HG02970 (cell line): ENCODE results near the gene LGALS1.
"Not testable (repeated sequence)": the region's sequence is repeated elsewhere in the genome, so short reads cannot be mapped to it uniquely, and the experiment has no call there.

ENCODE experiments used
- ATAC-seq: cut with Tn5 transposase; IDR thresholded peaks from one replicate; pipeline ENCODE4 v1.9.1; 2021; ENCODE audit warnings: mild to moderate bottlenecking, moderate library complexity, moderate number of reproducible peaks; ENCODE audit not compliant: unreplicated experiment, low FRiP score

Gene LGALS1

GRCh38 chr22:37714634-37715033 lies 39.2 kb downstream of the LGALS1 start:
- no peak for ATAC-seq

GRCh38 chr22:37715760-37716159 lies 40.3 kb downstream of the LGALS1 start:
- ATAC-seq, result no peak

DNA sequence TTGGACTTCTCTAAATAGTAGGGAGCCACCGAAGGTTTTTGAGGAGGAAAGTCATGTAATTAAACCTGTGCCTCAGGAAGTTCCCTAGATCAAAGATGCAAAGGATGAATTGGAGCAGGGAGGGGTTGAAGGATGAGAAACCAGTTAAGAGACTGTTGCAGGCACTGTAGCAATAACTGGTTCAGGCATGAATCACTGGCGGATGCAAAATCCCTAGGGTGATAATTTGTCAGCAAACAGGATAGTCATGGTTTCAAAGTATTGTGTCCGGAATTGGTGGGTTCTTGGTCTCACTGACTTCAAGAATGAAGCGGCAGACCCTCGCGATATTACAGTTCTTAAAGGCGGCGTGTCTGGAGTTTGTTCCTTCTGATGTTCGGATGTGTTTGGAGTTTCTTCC lies 41.3 kb downstream of the LGALS1 start:
- no peak for ATAC-seq

- ATAC-seq, result not testable (repeated sequence)
Observed at GRCh38 chr22:37717235-37717634, 41.8 kb downstream of the LGALS1 start.

DNA sequence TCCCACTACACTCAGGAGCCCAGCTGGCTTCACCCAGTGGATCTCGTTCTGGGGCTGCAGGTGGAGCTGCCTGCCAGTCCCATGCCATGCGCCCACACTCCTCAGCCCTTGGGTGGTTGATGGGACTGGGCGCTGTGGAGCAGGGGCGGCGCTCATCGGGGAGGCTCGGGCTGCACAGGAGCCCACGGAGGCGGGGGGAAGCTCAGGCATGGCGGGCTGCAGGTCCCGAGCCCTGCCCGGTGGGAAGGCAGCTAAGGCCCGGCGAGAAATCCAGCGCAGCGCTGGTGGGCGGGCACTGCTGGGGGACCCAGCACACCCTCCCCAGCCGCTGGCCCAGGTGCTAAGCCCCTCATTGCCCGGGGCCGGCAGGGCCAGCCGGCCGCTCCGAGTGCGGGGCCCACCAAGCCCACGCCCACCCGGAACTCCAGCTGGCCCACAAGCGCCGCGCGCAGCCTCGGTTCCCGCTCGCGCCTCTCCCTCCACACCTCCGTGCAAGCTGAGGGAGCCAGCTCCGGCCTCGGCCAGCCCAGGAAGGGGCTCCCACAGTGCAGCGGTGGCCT lies 42.4 kb downstream of the LGALS1 start:
- ATAC-seq, result not testable (repeated sequence)

GRCh38 chr22:37725551-37726240 lies 50.3 kb downstream of the LGALS1 start:
- no peak for ATAC-seq

- ATAC-seq, result no peak
Observed at GRCh38 chr22:37726241-37726887, 50.9 kb downstream of the LGALS1 start.

GRCh38 chr22:37728620-37729019 lies 53.2 kb downstream of the LGALS1 start:
- ATAC-seq, result no peak
